22Rv1 (cell line): Measurements from ENCODE around the gene MSRB3.

Source experiments
- H3K27ac ChIP-seq: fragments of 450-650 bp; 2 replicates; pipeline ENCODE4 v1.5.1; 2017
- ZFX ChIP-seq: fragments of 450-650 bp; IDR thresholded peaks from 2 replicates; pipeline ENCODE4 v1.6.1; 2017; ENCODE audit warnings: antibody characterized with exemption, borderline replicate concordance
- TF ChIP-seq, protein P1 (sequence below): fragments of 450-650 bp; IDR thresholded peaks from 2 replicates; pipeline ENCODE4 v1.5.1; 2017; ENCODE audit warnings: mild to moderate bottlenecking

The MSRB3 gene

DNA sequence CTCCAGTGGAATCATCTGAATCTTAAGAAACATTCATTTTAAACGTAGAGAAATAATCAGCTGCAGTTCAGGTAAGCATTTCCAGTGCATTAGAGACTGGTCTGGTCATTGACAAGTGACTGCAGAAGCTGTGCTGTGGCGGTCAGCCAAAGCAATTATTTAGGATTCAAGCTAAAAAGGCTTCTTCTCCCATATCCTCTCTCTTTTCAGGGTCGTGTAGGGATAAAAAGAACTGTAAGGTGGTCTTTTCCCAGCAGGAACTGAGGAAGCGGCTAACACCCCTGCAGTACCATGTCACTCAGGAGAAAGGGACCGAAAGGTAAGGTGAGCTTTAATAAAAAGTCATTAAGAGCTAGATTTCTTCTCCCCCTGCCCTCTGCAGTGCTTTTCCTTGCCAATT is 48.1 kb downstream of the MSRB3 start:
- TF ChIP-seq, protein P1, sequence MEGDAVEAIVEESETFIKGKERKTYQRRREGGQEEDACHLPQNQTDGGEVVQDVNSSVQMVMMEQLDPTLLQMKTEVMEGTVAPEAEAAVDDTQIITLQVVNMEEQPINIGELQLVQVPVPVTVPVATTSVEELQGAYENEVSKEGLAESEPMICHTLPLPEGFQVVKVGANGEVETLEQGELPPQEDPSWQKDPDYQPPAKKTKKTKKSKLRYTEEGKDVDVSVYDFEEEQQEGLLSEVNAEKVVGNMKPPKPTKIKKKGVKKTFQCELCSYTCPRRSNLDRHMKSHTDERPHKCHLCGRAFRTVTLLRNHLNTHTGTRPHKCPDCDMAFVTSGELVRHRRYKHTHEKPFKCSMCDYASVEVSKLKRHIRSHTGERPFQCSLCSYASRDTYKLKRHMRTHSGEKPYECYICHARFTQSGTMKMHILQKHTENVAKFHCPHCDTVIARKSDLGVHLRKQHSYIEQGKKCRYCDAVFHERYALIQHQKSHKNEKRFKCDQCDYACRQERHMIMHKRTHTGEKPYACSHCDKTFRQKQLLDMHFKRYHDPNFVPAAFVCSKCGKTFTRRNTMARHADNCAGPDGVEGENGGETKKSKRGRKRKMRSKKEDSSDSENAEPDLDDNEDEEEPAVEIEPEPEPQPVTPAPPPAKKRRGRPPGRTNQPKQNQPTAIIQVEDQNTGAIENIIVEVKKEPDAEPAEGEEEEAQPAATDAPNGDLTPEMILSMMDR: no peak
- no peak for TF ChIP-seq ZFX
- H3K27ac ChIP-seq: no peak overlapping the region

GRCh38 chr12:65327207-65328076 is 49.0 kb downstream of the MSRB3 start:
- no peak overlapping the region for H3K27ac ChIP-seq
- TF ChIP-seq ZFX: no peak
- TF ChIP-seq, protein P1: no peak

- no peak overlapping the region for H3K27ac ChIP-seq
Measured at GRCh38 chr12:65329721-65330120, 51.2 kb downstream of the MSRB3 start.

DNA sequence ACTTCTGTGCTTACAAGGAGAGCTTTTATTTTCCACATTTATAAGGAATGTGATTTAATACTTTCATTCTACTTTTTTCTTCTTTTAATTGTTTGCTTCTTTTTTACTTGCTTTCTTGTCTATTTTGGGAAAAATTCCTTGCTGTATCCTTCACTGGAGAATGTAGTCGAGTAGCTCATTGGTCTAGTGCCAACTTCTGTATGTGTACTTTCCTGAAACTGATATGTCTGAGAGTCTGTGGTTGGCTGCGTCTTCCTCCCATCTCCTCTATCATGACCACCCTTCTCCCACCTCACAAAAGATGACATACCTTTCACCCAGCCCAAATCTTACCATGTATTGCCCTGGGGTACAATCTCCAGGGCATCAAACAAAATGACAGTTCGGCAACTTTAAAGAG is 51.8 kb downstream of the MSRB3 start:
- H3K27ac ChIP-seq: no peak overlapping the region
- TF ChIP-seq, protein P1: no peak
- no peak for TF ChIP-seq ZFX

More at GRCh38 chr12:65329721-65330120, 51.2 kb downstream of the MSRB3 start:
- no peak for TF ChIP-seq ZFX
- TF ChIP-seq, protein P1: no peak

- TF ChIP-seq, protein P1: no peak
- no peak for TF ChIP-seq ZFX
Measured at GRCh38 chr12:65331456-65331855, 53.0 kb downstream of the MSRB3 start.

DNA sequence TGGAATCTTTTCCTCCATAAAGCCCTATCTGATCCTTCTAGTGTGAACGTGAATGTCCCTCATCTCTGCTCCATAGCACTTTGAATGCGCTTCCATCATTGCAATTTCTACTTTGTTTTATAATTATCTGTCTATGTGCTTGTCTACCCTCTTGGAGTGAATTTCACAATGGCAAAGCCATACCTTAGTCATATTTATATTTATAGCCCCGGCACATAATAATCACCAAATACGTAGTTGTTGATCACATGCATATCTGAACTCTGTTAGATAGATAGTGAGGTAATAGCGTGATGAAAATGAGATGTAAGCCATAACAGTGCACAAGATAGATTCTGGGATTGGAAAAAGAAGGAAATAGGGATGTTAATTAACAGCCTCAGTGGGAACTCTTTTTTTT is 55.2 kb downstream of the MSRB3 start:
- TF ChIP-seq, protein P1: no peak
- no peak for TF ChIP-seq ZFX
- H3K27ac ChIP-seq: no peak overlapping the region

More at GRCh38 chr12:65331456-65331855, 53.0 kb downstream of the MSRB3 start:
- H3K27ac ChIP-seq: no peak overlapping the region

- H3K27ac ChIP-seq: no peak overlapping the region
- TF ChIP-seq, protein P1: no peak
- no peak for TF ChIP-seq ZFX
Measured at GRCh38 chr12:65334521-65334920, 56.0 kb downstream of the MSRB3 start.
